Neutrophil (primary cell): ENCODE measurements around the gene HTRA2.

Experiments used
- H3K27ac ChIP-seq: fragments of 200-600 bp; sonication (generic); 2 replicates; pipeline ENCODE4 v1.5.1; 2016; ENCODE audit warnings: mild to moderate bottlenecking, moderate library complexity
- H3K27me3 ChIP-seq: fragments of 200-600 bp; sonication (generic); 2 replicates; pipeline ENCODE4 v1.6.0; 2016; ENCODE audit warnings: mild to moderate bottlenecking
- H3K36me3 ChIP-seq: fragments of 200-600 bp; sonication (generic); 2 replicates; pipeline ENCODE4 v1.5.1; 2017
- H3K4me1 ChIP-seq, 2 experiments: fragments of 200-600 bp in 1 of 2; sonication (generic) in 1 of 2; 1 replicate in 1 of 2; 2 replicates in 1 of 2; pipeline versions ENCODE4 v1.5.1 to v1.6.1; 2013 to 2016; ENCODE audit warnings: low read depth in 1 of 2, low read length in 1 of 2, mild to moderate bottlenecking in 1 of 2, moderate library complexity in 1 of 2; ENCODE audit not compliant: control insufficient read depth in 1 of 2, insufficient read depth in 1 of 2
- H3K4me3 ChIP-seq, 2 experiments: fragments of 200-600 bp in 1 of 2; sonication (generic) in 1 of 2; 1 replicate in 1 of 2; 2 replicates in 1 of 2; pipeline ENCODE4 v1.5.1; 2013 to 2016; ENCODE audit warnings: low read depth in 1 of 2, low read length in 1 of 2, mild to moderate bottlenecking in 1 of 2, moderate library complexity in 1 of 2
- H3K9me3 ChIP-seq: fragments of 200-600 bp; sonication (generic); 2 replicates; pipeline ENCODE4 v1.5.1; 2016
- CTCF ChIP-seq: fragments of 200-600 bp; sonication (generic); IDR thresholded peaks from 2 replicates; pipeline ENCODE4 v1.5.1; 2016; ENCODE audit warnings: antibody characterized with exemption

The HTRA2 gene

GRCh38 chr2:74486141-74486540 is 43.6 kb upstream of the HTRA2 start:
- Histone ChIP-seq H3K36me3 (peaks cover 46% of the 10 kb centered on the region), H3K27ac (no peak overlapping the region), H3K4me3 (no peak overlapping the region), H3K9me3 (no peaks in the 10 kb centered on the region), H3K4me1 (peaks cover 17 to 23% of the 10 kb centered on the region in 2 experiments), H3K27me3 (no peaks in the 10 kb centered on the region)
- TF ChIP-seq CTCF = no peak

GRCh38 chr2:74488643-74489481 is 40.9 kb upstream of the HTRA2 start:
- no peak for TF ChIP-seq CTCF
- H3K9me3 ChIP-seq = no peaks in the 10 kb centered on the region
- H3K4me1 ChIP-seq = peaks cover 0 to under 1% of the 10 kb centered on the region in 2 experiments
- peaks cover 72% of the 10 kb centered on the region for H3K36me3 ChIP-seq
- H3K4me3 ChIP-seq = no peak overlapping the region
- H3K27ac ChIP-seq = no peak overlapping the region
- H3K27me3 ChIP-seq = no peaks in the 10 kb centered on the region

- Histone ChIP-seq H3K4me1 (no peaks in the 10 kb centered on the region), H3K9me3 (no peaks in the 10 kb centered on the region), H3K27ac (no peak overlapping the region), H3K4me3 (no peak overlapping the region), H3K36me3 (peaks cover 79% of the 10 kb centered on the region), H3K27me3 (no peaks in the 10 kb centered on the region)
- no peak for TF ChIP-seq CTCF
Observed at GRCh38 chr2:74489906-74490305, 39.8 kb upstream of the HTRA2 start.

- H3K36me3 ChIP-seq = peaks cover 67% of the 10 kb centered on the region
- peaks cover 11% of the 10 kb centered on the region for H3K27me3 ChIP-seq
- H3K9me3 ChIP-seq = no peaks in the 10 kb centered on the region
- no peak overlapping the region for H3K4me3 ChIP-seq
- H3K27ac ChIP-seq = no peak overlapping the region
- no peak for TF ChIP-seq CTCF
- H3K4me1 ChIP-seq = no peaks in the 10 kb centered on the region
Observed at GRCh38 chr2:74491648-74492544, 37.8 kb upstream of the HTRA2 start.

GRCh38 chr2:74493546-74493945 is 36.2 kb upstream of the HTRA2 start:
- H3K4me1 ChIP-seq = peaks cover 11% of the 10 kb centered on the region in 2 experiments
- no peak overlapping the region for H3K4me3 ChIP-seq
- no peaks in the 10 kb centered on the region for H3K9me3 ChIP-seq
- TF ChIP-seq CTCF = no peak
- H3K27me3 ChIP-seq = peaks cover 27% of the 10 kb centered on the region
- H3K36me3 ChIP-seq = peaks cover 58% of the 10 kb centered on the region
- no peak overlapping the region for H3K27ac ChIP-seq
